ENCODE results near the gene GTF3C5. TPM values are rescaled to one million over a fixed set of nuclear protein-coding genes. Genes with fewer than 3 reads are reported as not detected.
"Not testable (repeated sequence)": the region's sequence is repeated elsewhere in the genome, so short reads cannot be mapped to it uniquely, and the experiment has no call there.

Gene GTF3C5
- total and polyA plus RNA-seq, 10 of the 15 experiments (the other 5 are each of a cell fraction or from before 2014, with no cell fraction given) = 2.2 to 81.1 (median 68.7) TPM

DNA sequence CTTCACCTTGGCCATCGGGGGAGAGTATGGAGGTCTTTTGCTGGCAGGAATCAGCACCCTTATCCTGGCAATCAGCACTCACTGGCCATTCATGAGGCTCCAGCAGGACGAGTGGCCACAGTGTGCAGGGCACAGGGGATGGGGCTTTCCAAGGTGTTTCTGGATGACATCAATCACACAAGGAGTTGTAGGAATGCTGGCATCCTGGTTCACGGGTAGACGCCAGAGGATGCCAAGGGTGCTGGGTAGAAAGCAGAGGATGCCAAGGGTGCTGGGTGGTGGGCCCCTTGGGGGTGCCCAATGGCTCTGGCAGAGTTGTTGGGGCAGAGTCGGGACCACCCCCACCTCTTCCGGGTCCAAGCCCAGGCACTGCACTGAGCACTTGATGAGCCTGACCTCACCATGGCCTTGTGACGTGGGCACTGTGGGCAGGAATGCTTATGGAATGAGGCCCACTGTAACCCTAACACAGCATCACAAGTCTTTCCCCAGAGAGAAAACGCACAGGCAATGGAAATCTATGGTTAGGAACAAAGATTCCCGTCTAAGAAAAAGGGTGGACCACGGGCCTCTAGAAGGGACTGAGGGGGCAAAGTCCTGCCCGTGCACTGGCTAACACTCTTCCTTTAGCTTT, 60.1 kb downstream of the GTF3C5 start:
- DNase-seq (ENCODE audit: low read depth, low spot score) = no peak
- CTCF ChIA-PET = interaction anchor here (1.0 kb wide), 1 partner anchor 56 kb away, joined by 3 read pairs; no protein-coding TSS in a partner anchor
- WGBS (ENCODE audit: insufficient coverage, insufficient replicate concordance, low lambda C conversion rate, missing lambda C conversion rate) = 72% methylated on average over 11 of the region's 11 CpGs
- BruUV-seq (replicated peaks) = no TSS peak
- Histone ChIP-seq H3K9ac (ENCODE audit: control insufficient read depth, insufficient read depth, low read length) (no peak overlapping the region), H3K4me1 (ENCODE audit: control insufficient read depth, insufficient read depth, low read length) (no peaks in the 10 kb centered on the region), H3K27ac (ENCODE audit: control insufficient read depth, insufficient read depth) (no peak overlapping the region), H3K4me3 (no peak overlapping the region), H2AFZ (ENCODE audit: control insufficient read depth, low read depth, low read length) (no peak overlapping the region), H3K36me3 (ENCODE audit: control insufficient read depth in 2 of 2, insufficient read depth in 2 of 2, low read length in 1 of 2) (no peaks in the 10 kb centered on the region), H3K4me2 (ENCODE audit: control insufficient read depth, insufficient read depth) (no peak overlapping the region), H3K79me2 (ENCODE audit: control insufficient read depth, insufficient read depth, low read length) (no peaks in the 10 kb centered on the region), H3K9me3 (replicated peaks; ENCODE audit: control insufficient read depth, insufficient read depth, low read length) (peaks cover 1% of the 10 kb centered on the region; the same call in 1 of the 3 replicates), H4K20me1 (ENCODE audit: control insufficient read depth, insufficient read depth) (no peaks in the 10 kb centered on the region; the same call in 1 of the 2 replicates), H3K27me3 (replicated peaks in 1 of 2; ENCODE audit: control insufficient read depth in 2 of 2, insufficient read depth in 2 of 2, low read length in 1 of 2) (no peaks in the 10 kb centered on the region)
- SMC1A ChIA-PET (ENCODE audit: uncharacterized antibody, unreplicated experiment) = interaction anchor here (0.9 kb wide), 1 partner anchor 25 kb away, joined by 4 read pairs; no protein-coding TSS in a partner anchor
- RAD21 ChIA-PET (ENCODE audit: unreplicated experiment) = no interaction called here
- intact Hi-C loops (cut with micrococcal nuclease; ENCODE audit: unreplicated experiment) = no loop called here
- no peak for ATAC-seq
- TF ChIP-seq RAD21 (IDR thresholded peaks at IDR 0.05; ENCODE audit: insufficient read depth, low read depth, low read length) = no peak
- in situ Hi-C loops (cut with MboI) = no loop called here
- POLR2A ChIA-PET = no interaction called here
- no peak for FAIRE-seq

DNA sequence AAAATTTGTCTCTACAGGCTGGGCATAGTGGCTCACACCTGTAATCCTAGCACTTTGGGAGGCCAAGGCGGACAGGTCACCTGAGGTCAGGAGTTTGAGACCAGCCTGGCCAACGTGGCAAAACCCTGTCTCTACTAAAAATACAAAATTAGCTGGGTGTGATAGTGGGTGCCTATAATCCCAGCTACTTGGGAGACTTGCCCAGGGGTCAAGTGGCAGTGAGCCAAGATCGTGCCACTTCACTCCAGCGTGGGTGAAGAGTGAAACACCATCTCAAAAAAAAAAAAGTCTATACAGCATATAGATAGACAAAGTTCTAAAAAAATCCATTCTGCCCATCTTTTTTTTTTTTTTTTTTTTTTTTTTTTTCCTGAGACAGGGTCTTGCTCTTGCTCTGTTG, 63.6 kb downstream of the GTF3C5 start:
- CTCF ChIA-PET = interaction anchor here (3.7 kb wide), 1 partner anchor 52 kb away, joined by 21 read pairs; no protein-coding TSS in a partner anchor

More for the DNA sequence above, 63.6 kb downstream of the GTF3C5 start:
- H3K4me2 ChIP-seq (ENCODE audit: control insufficient read depth, insufficient read depth); H3K79me2 ChIP-seq (ENCODE audit: control insufficient read depth, insufficient read depth, low read length); BruUV-seq (replicated peaks); RAD21 ChIA-PET (ENCODE audit: unreplicated experiment); H3K9me3 ChIP-seq (replicated peaks; ENCODE audit: control insufficient read depth, insufficient read depth, low read length); DNase-seq (ENCODE audit: low read depth, low spot score); H3K9ac ChIP-seq (ENCODE audit: control insufficient read depth, insufficient read depth, low read length); H3K4me3 ChIP-seq; intact Hi-C loops (cut with micrococcal nuclease; ENCODE audit: unreplicated experiment); FAIRE-seq; H2AFZ ChIP-seq (ENCODE audit: control insufficient read depth, low read depth, low read length); in situ Hi-C loops (cut with MboI); H3K27ac ChIP-seq (ENCODE audit: control insufficient read depth, insufficient read depth); ATAC-seq; H3K4me1 ChIP-seq (ENCODE audit: control insufficient read depth, insufficient read depth, low read length); H3K27me3 ChIP-seq (replicated peaks in 1 of 2; ENCODE audit: control insufficient read depth in 2 of 2, insufficient read depth in 2 of 2, low read length in 1 of 2); H4K20me1 ChIP-seq (ENCODE audit: control insufficient read depth, insufficient read depth): not testable (repeated sequence)
- peaks cover 7 to 15% of the 10 kb centered on the region in 2 experiments; a peak in 3 of 4 replicates for H3K36me3 ChIP-seq (ENCODE audit: control insufficient read depth in 2 of 2, insufficient read depth in 2 of 2, low read length in 1 of 2)
- SMC1A ChIA-PET (ENCODE audit: uncharacterized antibody, unreplicated experiment) = interaction anchor here (0.7 kb wide), 1 partner anchor 34 kb away, joined by 3 read pairs; no protein-coding TSS in a partner anchor
- POLR2A ChIA-PET = interaction anchor here (0.7 kb wide), 1 partner anchor 1910 kb away, joined by 4 read pairs; no protein-coding TSS in a partner anchor
- WGBS (ENCODE audit: insufficient coverage, insufficient replicate concordance, low lambda C conversion rate, missing lambda C conversion rate) = 86% methylated on average over 4 of the region's 4 CpGs
